ENCODE data around the gene FILIP1. TPM values are rescaled to one million over a fixed set of nuclear protein-coding genes. Genes with fewer than 3 reads are reported as not detected.

The FILIP1 gene
- total RNA-seq, 1 donor from 2014 or later, result 2.0 TPM

DNA sequence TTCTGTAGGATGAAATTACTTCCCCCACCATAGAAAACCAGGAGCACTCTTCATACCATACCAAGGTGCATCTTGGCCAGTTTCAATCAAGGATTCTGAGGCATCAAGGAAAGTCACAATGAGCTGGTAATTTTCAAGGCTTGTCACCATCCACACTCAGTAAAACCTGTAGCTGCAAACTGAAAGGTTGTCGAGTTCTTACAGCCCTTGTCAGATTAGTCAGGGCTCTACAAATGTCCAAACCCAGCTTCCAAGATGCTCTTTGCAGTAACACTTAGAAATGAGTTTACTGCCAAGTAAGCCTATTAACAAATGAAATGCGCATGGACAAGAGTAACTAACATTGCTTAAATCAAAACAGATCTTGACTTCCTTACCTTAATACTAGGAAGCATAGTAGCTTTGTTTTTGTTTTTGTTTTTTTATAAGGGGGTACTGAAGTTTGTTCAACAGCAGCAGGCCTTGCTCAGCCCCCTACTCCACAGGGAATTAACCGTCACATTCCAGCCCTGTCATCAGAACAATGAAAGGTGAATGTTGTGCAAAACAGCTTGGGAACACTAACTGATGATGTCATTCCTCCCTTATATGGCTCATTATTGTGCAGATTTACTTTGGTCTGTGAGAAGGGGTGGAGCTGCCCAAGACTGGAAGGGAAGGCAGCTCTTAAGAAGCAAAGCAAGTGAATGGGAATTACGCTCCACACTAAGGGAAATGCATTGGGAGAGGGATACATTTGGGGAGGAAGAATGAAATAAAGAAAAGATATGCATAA lies 159.1 kb downstream of the FILIP1 start:
- Mint-ChIP-seq H3K9me3 (ENCODE audit: unreplicated experiment) (no peaks in the 10 kb centered on the region), H3K36me3 (ENCODE audit: low read depth, unreplicated experiment) (no peaks in the 10 kb centered on the region), H3K4me3 (ENCODE audit: unreplicated experiment) (no peak overlapping the region), H3K27me3 (ENCODE audit: low read depth, unreplicated experiment) (no peaks in the 10 kb centered on the region), H3K4me1 (ENCODE audit: low read depth, unreplicated experiment) (peaks cover 26% of the 10 kb centered on the region), H3K27ac (ENCODE audit: unreplicated experiment) (no peak overlapping the region)
- Histone ChIP-seq H3K4me1 (ENCODE audit: insufficient read depth, low read length) (peaks cover 11% of the 10 kb centered on the region), H3K36me3 (ENCODE audit: insufficient read depth, low read length) (no peaks in the 10 kb centered on the region), H3K27ac (ENCODE audit: low read depth, low read length) (no peak overlapping the region), H2AFZ (ENCODE audit: low read depth, low read length) (no peak overlapping the region), H3K27me3 (ENCODE audit: insufficient read depth, low read length) (no peaks in the 10 kb centered on the region), H3K79me2 (ENCODE audit: insufficient read depth, low read length) (no peaks in the 10 kb centered on the region), H3K9ac (ENCODE audit: low read length) (no peak overlapping the region), H4K20me1 (ENCODE audit: insufficient read depth, low read length) (no peaks in the 10 kb centered on the region), H3K4me3 (ENCODE audit: insufficient read depth, low read depth, low read length) (no peak overlapping the region), H3K9me3 (ENCODE audit: insufficient read depth, low read depth, low read length) (no peaks in the 10 kb centered on the region), H3K4me2 (ENCODE audit: low read length) (peak overlapping the region; percentile 63)
- DNase-seq (ENCODE audit: low read depth) (peak; percentile 74), FAIRE-seq (peak; percentile 75)
- TF ChIP-seq, protein P1, sequence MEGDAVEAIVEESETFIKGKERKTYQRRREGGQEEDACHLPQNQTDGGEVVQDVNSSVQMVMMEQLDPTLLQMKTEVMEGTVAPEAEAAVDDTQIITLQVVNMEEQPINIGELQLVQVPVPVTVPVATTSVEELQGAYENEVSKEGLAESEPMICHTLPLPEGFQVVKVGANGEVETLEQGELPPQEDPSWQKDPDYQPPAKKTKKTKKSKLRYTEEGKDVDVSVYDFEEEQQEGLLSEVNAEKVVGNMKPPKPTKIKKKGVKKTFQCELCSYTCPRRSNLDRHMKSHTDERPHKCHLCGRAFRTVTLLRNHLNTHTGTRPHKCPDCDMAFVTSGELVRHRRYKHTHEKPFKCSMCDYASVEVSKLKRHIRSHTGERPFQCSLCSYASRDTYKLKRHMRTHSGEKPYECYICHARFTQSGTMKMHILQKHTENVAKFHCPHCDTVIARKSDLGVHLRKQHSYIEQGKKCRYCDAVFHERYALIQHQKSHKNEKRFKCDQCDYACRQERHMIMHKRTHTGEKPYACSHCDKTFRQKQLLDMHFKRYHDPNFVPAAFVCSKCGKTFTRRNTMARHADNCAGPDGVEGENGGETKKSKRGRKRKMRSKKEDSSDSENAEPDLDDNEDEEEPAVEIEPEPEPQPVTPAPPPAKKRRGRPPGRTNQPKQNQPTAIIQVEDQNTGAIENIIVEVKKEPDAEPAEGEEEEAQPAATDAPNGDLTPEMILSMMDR (IDR thresholded peaks at IDR 0.05; ENCODE audit: insufficient read depth, low read depth, low read length), result no peak
- no peak for TF ChIP-seq EZH2 (IDR thresholded peaks at IDR 0.05; ENCODE audit: insufficient read depth, low read length)

DNA sequence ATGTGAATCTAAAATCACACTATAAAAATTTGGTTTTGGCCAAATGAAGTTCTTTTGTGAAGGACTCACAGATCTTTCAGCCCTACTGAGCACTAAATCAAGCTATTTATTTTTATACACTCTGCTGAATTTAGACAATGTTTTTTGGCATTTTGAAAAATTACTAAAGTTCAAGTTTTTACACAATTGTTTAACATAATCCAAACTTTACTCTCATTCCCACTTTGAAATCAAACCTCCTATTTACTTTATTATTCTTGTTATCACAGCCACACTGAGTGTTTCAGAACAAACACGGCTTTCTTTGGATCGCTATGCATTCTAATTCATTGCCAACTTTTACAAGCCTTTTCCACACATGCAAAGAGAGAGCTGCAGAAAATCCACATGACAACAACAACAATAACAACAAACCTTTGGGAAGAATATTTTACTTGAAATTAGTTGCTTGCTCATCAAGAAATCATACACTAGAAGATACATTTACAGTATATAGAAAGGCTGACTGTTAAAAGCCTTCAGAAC lies 159.9 kb downstream of the FILIP1 start:
- Histone ChIP-seq H3K79me2 (ENCODE audit: insufficient read depth, low read length) (no peaks in the 10 kb centered on the region), H3K9ac (ENCODE audit: low read length) (no peak overlapping the region)
- DNase-seq (ENCODE audit: low read depth), result no peak

More for the DNA sequence above, 159.9 kb downstream of the FILIP1 start:
- no peaks in the 10 kb centered on the region for H3K36me3 ChIP-seq (ENCODE audit: insufficient read depth, low read length)
- FAIRE-seq, result no peak
- no peaks in the 10 kb centered on the region for H3K9me3 Mint-ChIP-seq (ENCODE audit: unreplicated experiment)
- H3K27ac Mint-ChIP-seq (ENCODE audit: unreplicated experiment), result no peak overlapping the region
- H3K4me1 Mint-ChIP-seq (ENCODE audit: low read depth, unreplicated experiment), result peaks cover 26% of the 10 kb centered on the region
- no peaks in the 10 kb centered on the region for H3K36me3 Mint-ChIP-seq (ENCODE audit: low read depth, unreplicated experiment)
- H3K4me1 ChIP-seq (ENCODE audit: insufficient read depth, low read length), result peaks cover 11% of the 10 kb centered on the region
- no peaks in the 10 kb centered on the region for H4K20me1 ChIP-seq (ENCODE audit: insufficient read depth, low read length)
- TF ChIP-seq, protein P1 (IDR thresholded peaks at IDR 0.05; ENCODE audit: insufficient read depth, low read depth, low read length), result no peak
- TF ChIP-seq EZH2 (IDR thresholded peaks at IDR 0.05; ENCODE audit: insufficient read depth, low read length), result no peak
- no peak overlapping the region for H3K27ac ChIP-seq (ENCODE audit: low read depth, low read length)
- H3K27me3 Mint-ChIP-seq (ENCODE audit: low read depth, unreplicated experiment), result no peaks in the 10 kb centered on the region
- H2AFZ ChIP-seq (ENCODE audit: low read depth, low read length), result no peak overlapping the region
- H3K27me3 ChIP-seq (ENCODE audit: insufficient read depth, low read length), result no peaks in the 10 kb centered on the region
- H3K4me3 ChIP-seq (ENCODE audit: insufficient read depth, low read depth, low read length), result no peak overlapping the region
- peak overlapping the region; percentile 63 for H3K4me2 ChIP-seq (ENCODE audit: low read length)
- H3K9me3 ChIP-seq (ENCODE audit: insufficient read depth, low read depth, low read length), result no peaks in the 10 kb centered on the region
- peak overlapping the region; percentile 50 for H3K4me3 Mint-ChIP-seq (ENCODE audit: unreplicated experiment)
